Endothelial cell of umbilical vein (primary cell): ENCODE measurements around the gene PTPN12. TPM values are rescaled to one million over a fixed set of nuclear protein-coding genes. Genes with fewer than 3 reads are reported as not detected.
A peak's percentile ranks its signal among the peaks of the same experiment; 100 is the strongest.

Experiments used
- BruUV-seq: library from RNA; stranded (reverse); fragments of 400-500 nt; replicated peaks from 2 replicates; lab custom pipeline; 2021; lab: Mats Ljungman, UMichigan
- CTCF ChIA-PET: fragments of 300-600, 350-600 bp; sonication (Branson Sonifier 250); formaldehyde crosslinking; loops from one replicate; lab custom pipeline; 2021; ENCODE audit warnings: antibody characterized with exemption, inconsistent platforms; lab: Charles Lee
- POLR2A ChIA-PET: fragments of 300-600, 350-600 bp; sonication (Branson Sonifier 250); formaldehyde crosslinking; loops from one replicate; lab custom pipeline; 2021; ENCODE audit warnings: antibody characterized with exemption, inconsistent platforms; lab: Charles Lee
- DNase-seq: peaks from one replicate; pipeline ENCODE4 v3.0.0-alpha.2; 2011; ENCODE audit warnings: low read depth, low spot score
- FAIRE-seq: peaks from 2 replicates; lab custom pipeline; 2011; peaks lifted over from hg19 to GRCh38; lab: Jason Lieb, UNC
- H2AFZ ChIP-seq: 2 replicates; pipeline ENCODE4 v1.6.0; 2012; ENCODE audit warnings: low read depth, low read length, control low read depth, inconsistent platforms
- H3K27ac ChIP-seq: 2 replicates; pipeline ENCODE4 v1.5.1; 2011; ENCODE audit warnings: low read depth, mild to moderate bottlenecking, control low read depth, low read length, moderate library complexity; ENCODE audit not compliant: insufficient read depth
- H3K27me3 ChIP-seq, 2 experiments: 2 replicates each; pipeline versions ENCODE4 v1.6.0 to v1.6.1; 2011; ENCODE audit warnings: low read length in 2 of 2, mixed read lengths in 1 of 2; ENCODE audit not compliant: control insufficient read depth in 2 of 2, insufficient read depth in 2 of 2
- H3K36me3 ChIP-seq, 2 experiments: 2 replicates in 1 of 2; 3 replicates in 1 of 2; pipeline ENCODE4 v1.5.1; 2011; ENCODE audit warnings: low read length in 2 of 2, mild to moderate bottlenecking in 1 of 2, moderate library complexity in 1 of 2; ENCODE audit not compliant: control insufficient read depth in 2 of 2, insufficient read depth in 2 of 2; ENCODE audit errors: extremely low read depth in 1 of 2
- H3K4me1 ChIP-seq: 3 replicates; pipeline ENCODE4 v1.5.1; 2011; ENCODE audit warnings: mild to moderate bottlenecking, low read length; ENCODE audit not compliant: control insufficient read depth, insufficient read depth; ENCODE audit errors: extremely low read depth
- H3K4me2 ChIP-seq: 2 replicates; pipeline ENCODE4 v1.6.1; 2011; ENCODE audit warnings: low read length, control low read depth, mixed read lengths; ENCODE audit not compliant: insufficient read depth
- H3K4me3 ChIP-seq, 3 experiments: fragments of 200-600 bp in 1 of 3; sonication (generic), shearing (Covaris generic) in 1 of 3; replicated peaks in 1 of 3; 2 replicates each; pipeline ENCODE4 v1.5.1; 2011 to 2016; ENCODE audit warnings: control low read depth in 3 of 3, low read length in 3 of 3, mild to moderate bottlenecking in 2 of 3, inconsistent platforms in 1 of 3, low read depth in 1 of 3, moderate library complexity in 1 of 3; ENCODE audit not compliant: insufficient read depth in 1 of 3
- H3K79me2 ChIP-seq: 2 replicates; pipeline ENCODE4 v1.6.0; 2012; ENCODE audit warnings: low read length, inconsistent platforms; ENCODE audit not compliant: control insufficient read depth, insufficient read depth
- H3K9ac ChIP-seq: replicated peaks from 2 replicates; pipeline ENCODE3; 2011; ENCODE audit warnings: low read length, control low read depth; ENCODE audit not compliant: insufficient read depth; ENCODE audit errors: extremely low read depth
- H3K9me1 ChIP-seq: replicated peaks from 3 replicates; pipeline ENCODE4 v1.6.0; 2011; ENCODE audit warnings: mild to moderate bottlenecking, low read length; ENCODE audit not compliant: control insufficient read depth, insufficient read depth; ENCODE audit errors: extremely low read depth
- H3K9me3 ChIP-seq: replicated peaks from 2 replicates; pipeline ENCODE4 v1.5.1; 2012; ENCODE audit warnings: low read length, inconsistent platforms; ENCODE audit not compliant: control insufficient read depth, insufficient read depth
- H4K20me1 ChIP-seq: replicated peaks from 2 replicates; pipeline ENCODE3; 2011; ENCODE audit warnings: mild to moderate bottlenecking, low read length; ENCODE audit not compliant: control insufficient read depth, insufficient read depth; ENCODE audit errors: extremely low read depth
- CTCF ChIP-seq, 2 donors: IDR thresholded peaks; 1 replicate in 1 of 2; 2 replicates in 1 of 2; pipeline ENCODE4 v1.5.1; 2011; ENCODE audit warnings: low read length in 2 of 2, mild to moderate bottlenecking in 2 of 2, moderate library complexity in 2 of 2, control low read depth in 1 of 2, inconsistent platforms in 1 of 2, low read depth in 1 of 2; ENCODE audit not compliant: insufficient read depth in 1 of 2; ENCODE audit errors: extremely low read depth in 1 of 2
- EZH2 ChIP-seq: IDR thresholded peaks from 2 replicates; pipeline ENCODE4 v1.6.1; 2012; ENCODE audit warnings: borderline replicate concordance, low read depth, mild to moderate bottlenecking, moderate library complexity, low read length, inconsistent platforms; ENCODE audit not compliant: severe bottlenecking
- FOS ChIP-seq: IDR thresholded peaks from 2 replicates; pipeline ENCODE4 v1.6.1; 2011; ENCODE audit warnings: mild to moderate bottlenecking, low read length, moderate library complexity, borderline replicate concordance; ENCODE audit not compliant: insufficient read depth
- GATA2 ChIP-seq: IDR thresholded peaks from 2 replicates; pipeline ENCODE4 v1.7.0; 2011; ENCODE audit warnings: low read depth, mild to moderate bottlenecking, moderate library complexity, mixed read lengths, low read length; ENCODE audit not compliant: insufficient read length, insufficient read depth
- JUN ChIP-seq: IDR thresholded peaks from 2 replicates; pipeline ENCODE4 v1.6.1; 2011; ENCODE audit warnings: borderline replicate concordance, low read depth; ENCODE audit not compliant: insufficient read length, insufficient read depth
- MAX ChIP-seq: IDR thresholded peaks from 2 replicates; pipeline ENCODE4 v1.6.1; 2011; ENCODE audit not compliant: insufficient read depth, insufficient read length
- MYC ChIP-seq: IDR thresholded peaks from one replicate; pipeline ENCODE4 v1.6.1; 2011; ENCODE audit warnings: mild to moderate bottlenecking, low read depth, low read length
- POLR2A ChIP-seq: IDR thresholded peaks from 2 replicates; pipeline ENCODE4 v1.6.1; 2012; ENCODE audit warnings: low read depth, mild to moderate bottlenecking, control low read depth, low read length
- POLR2AphosphoS5 ChIP-seq: IDR thresholded peaks from 2 replicates; pipeline ENCODE4 v1.6.1; 2012; ENCODE audit warnings: low read depth, mild to moderate bottlenecking, control low read depth, low read length, moderate library complexity; ENCODE audit not compliant: insufficient read depth
- dilution Hi-C: fragments of 300-500 bp; cut with MboI; formaldehyde crosslinking; loops from one replicate; pipeline ENCODE4 v1.15.0; 2019; ENCODE audit warnings: low sequenced_read_pairs; ENCODE audit not compliant: extremely low pct_ligation_motif_present
- intact Hi-C: fragments of 100-400 bp; cut with micrococcal nuclease; formaldehyde crosslinking; loops from one replicate; pipeline ENCODE4 v1.10.0; 2022
- polyA plus RNA-seq, 4 experiments: library from polyadenylated mRNA; depleted of rRNA in 3 of 4; stranded (reverse) in 3 of 4; unstranded in 1 of 4; fragments of >200 nt; gene quantifications; 2 replicates each; pipeline versions ENCODE4 v1.2.1 to v1.2.3, GENCODE V29; 2011 to 2012; ENCODE audit warnings: missing spikeins in 1 of 4
- total RNA-seq: library from RNA; stranded (reverse); gene quantifications from 2 replicates; pipeline ENCODE4 v1.2.3, GENCODE V29; 2021

The PTPN12 gene
- total and polyA plus RNA-seq, 2 donors (not counting 3 experiments of a cell fraction or from before 2014, with no cell fraction given): 30.6 to 137 TPM

- Histone ChIP-seq H2AFZ (no peak overlapping the region), H3K4me2 (no peak overlapping the region), H3K9me1 (no peaks in the 10 kb centered on the region), H4K20me1 (no peaks in the 10 kb centered on the region), H3K4me3 (no peak overlapping the region), H3K27ac (no peak overlapping the region), H3K79me2 (no peaks in the 10 kb centered on the region), H3K36me3 (peaks cover 11 to 13% of the 10 kb centered on the region in 2 experiments), H3K9me3 (no peaks in the 10 kb centered on the region), H3K27me3 (no peaks in the 10 kb centered on the region), H3K9ac (no peak overlapping the region), H3K4me1 (no peaks in the 10 kb centered on the region)
- no TSS peak for BruUV-seq
- dilution Hi-C loops: no loop called here
- DNase-seq (no peak), FAIRE-seq (peak; percentile 38)
- ChIA-PET POLR2A (no interaction called here), CTCF (interaction anchor here (1.5 kb wide), 1 partner anchor 10 kb away, joined by 3 read pairs; no protein-coding TSS in a partner anchor)
- TF ChIP-seq POLR2A: no peak
- no peak for TF ChIP-seq JUN
- no peak for TF ChIP-seq GATA2
- TF ChIP-seq FOS: no peak
- no peak for TF ChIP-seq MAX
- TF ChIP-seq CTCF (IDR thresholded peaks at IDR 0.05; ENCODE audit: extremely low read depth in 1 of 2, insufficient read depth in 1 of 2, low read depth in 1 of 2, low read length in 2 of 2): no peak
- TF ChIP-seq MYC: no peak
- no peak for TF ChIP-seq POLR2AphosphoS5
- TF ChIP-seq EZH2: no peak
- intact Hi-C loops: no loop called here
These were observed 107.7 kb downstream of the PTPN12 start for GRCh38 chr7:77644774-77645173.
